ENCODE data around the gene ATG16L2.

DNA sequence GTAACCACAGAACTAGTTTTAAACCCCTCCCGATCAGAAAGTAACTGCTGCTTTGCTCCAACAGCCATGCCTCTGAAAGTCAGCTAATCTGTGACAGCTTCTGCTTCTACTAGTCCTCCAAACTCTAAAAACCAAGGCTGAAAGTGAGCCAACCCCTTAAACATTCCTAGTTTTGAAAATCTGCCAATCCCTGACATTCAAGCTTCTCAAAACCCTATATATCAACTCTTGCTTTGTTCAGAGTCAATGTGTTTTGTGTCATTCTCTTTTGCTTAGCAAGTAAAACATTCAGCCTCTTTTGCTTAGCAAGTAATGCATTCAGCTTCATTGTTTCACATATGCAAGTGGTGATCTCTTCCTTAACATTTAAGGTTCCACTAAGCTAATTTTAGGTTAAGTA is 56.9 kb downstream of the ATG16L2 start:
- TF ChIP-seq ESRRG (CRISPR knock-in tag; IDR thresholded peaks at IDR 0.05) (no peak), ZNF70 (CRISPR knock-in tag; IDR thresholded peaks at IDR 0.05) (no peak), RARB (CRISPR knock-in tag; IDR thresholded peaks at IDR 0.05) (no peak), GLIS3 (CRISPR knock-in tag; IDR thresholded peaks at IDR 0.05) (no peak), PPARA (CRISPR knock-in tag; IDR thresholded peaks at IDR 0.05; ENCODE audit: borderline replicate concordance) (no peak), CSDC2 (CRISPR knock-in tag; IDR thresholded peaks at IDR 0.05) (no peak), ZC3H10 (CRISPR knock-in tag; IDR thresholded peaks at IDR 0.05) (no peak), ISL1 (CRISPR knock-in tag; IDR thresholded peaks at IDR 0.05) (no peak), ARNTL (CRISPR knock-in tag; IDR thresholded peaks at IDR 0.05; ENCODE audit: borderline replicate concordance, low read depth) (no peak), TOX (CRISPR knock-in tag; IDR thresholded peaks at IDR 0.05; ENCODE audit: borderline replicate concordance) (no peak)
- TF ChIP-seq, protein P1, sequence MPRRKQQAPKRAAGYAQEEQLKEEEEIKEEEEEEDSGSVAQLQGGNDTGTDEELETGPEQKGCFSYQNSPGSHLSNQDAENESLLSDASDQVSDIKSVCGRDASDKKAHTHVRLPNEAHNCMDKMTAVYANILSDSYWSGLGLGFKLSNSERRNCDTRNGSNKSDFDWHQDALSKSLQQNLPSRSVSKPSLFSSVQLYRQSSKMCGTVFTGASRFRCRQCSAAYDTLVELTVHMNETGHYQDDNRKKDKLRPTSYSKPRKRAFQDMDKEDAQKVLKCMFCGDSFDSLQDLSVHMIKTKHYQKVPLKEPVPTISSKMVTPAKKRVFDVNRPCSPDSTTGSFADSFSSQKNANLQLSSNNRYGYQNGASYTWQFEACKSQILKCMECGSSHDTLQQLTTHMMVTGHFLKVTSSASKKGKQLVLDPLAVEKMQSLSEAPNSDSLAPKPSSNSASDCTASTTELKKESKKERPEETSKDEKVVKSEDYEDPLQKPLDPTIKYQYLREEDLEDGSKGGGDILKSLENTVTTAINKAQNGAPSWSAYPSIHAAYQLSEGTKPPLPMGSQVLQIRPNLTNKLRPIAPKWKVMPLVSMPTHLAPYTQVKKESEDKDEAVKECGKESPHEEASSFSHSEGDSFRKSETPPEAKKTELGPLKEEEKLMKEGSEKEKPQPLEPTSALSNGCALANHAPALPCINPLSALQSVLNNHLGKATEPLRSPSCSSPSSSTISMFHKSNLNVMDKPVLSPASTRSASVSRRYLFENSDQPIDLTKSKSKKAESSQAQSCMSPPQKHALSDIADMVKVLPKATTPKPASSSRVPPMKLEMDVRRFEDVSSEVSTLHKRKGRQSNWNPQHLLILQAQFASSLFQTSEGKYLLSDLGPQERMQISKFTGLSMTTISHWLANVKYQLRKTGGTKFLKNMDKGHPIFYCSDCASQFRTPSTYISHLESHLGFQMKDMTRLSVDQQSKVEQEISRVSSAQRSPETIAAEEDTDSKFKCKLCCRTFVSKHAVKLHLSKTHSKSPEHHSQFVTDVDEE (CRISPR knock-in tag; IDR thresholded peaks at IDR 0.05), result no peak
- TF ChIP-seq, protein P2, sequence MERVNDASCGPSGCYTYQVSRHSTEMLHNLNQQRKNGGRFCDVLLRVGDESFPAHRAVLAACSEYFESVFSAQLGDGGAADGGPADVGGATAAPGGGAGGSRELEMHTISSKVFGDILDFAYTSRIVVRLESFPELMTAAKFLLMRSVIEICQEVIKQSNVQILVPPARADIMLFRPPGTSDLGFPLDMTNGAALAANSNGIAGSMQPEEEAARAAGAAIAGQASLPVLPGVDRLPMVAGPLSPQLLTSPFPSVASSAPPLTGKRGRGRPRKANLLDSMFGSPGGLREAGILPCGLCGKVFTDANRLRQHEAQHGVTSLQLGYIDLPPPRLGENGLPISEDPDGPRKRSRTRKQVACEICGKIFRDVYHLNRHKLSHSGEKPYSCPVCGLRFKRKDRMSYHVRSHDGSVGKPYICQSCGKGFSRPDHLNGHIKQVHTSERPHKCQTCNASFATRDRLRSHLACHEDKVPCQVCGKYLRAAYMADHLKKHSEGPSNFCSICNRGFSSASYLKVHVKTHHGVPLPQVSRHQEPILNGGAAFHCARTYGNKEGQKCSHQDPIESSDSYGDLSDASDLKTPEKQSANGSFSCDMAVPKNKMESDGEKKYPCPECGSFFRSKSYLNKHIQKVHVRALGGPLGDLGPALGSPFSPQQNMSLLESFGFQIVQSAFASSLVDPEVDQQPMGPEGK (CRISPR knock-in tag; IDR thresholded peaks at IDR 0.05; ENCODE audit: borderline replicate concordance), result no peak
- TF ChIP-seq, protein P3, sequence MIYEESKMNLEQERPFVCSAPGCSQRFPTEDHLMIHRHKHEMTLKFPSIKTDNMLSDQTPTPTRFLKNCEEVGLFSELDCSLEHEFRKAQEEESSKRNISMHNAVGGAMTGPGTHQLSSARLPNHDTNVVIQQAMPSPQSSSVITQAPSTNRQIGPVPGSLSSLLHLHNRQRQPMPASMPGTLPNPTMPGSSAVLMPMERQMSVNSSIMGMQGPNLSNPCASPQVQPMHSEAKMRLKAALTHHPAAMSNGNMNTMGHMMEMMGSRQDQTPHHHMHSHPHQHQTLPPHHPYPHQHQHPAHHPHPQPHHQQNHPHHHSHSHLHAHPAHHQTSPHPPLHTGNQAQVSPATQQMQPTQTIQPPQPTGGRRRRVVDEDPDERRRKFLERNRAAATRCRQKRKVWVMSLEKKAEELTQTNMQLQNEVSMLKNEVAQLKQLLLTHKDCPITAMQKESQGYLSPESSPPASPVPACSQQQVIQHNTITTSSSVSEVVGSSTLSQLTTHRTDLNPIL (CRISPR knock-in tag; IDR thresholded peaks at IDR 0.05; ENCODE audit: low read depth), result no peak
